ENCODE measurements around the gene GPR55.

GPR55 gene

DNA sequence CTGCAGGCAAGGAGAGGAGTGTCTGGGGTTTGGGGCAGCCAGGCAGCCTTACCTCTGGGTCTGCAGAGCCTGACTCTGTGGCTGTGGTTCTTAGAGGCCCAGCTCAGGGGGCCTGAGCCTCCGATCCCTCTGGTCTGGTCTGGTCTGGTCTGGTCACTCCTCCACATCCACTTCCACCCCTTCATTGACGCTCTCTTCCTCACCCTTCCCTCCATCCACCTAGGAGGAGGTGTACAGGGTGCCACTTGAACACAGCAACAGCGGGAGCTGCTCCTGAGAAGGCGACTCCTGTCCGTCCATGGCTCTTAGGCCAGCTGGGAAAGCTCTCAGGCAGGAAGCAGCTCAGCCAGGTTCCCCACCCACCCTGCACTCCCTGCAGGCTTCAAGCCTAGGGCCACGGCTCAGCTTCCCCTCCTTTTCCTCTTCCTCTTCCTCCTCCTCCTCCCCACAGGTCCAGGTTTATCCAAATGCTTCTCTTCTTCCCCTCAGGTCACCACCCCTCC, 16.9 kb downstream of the GPR55 start (continued):
- TF ChIP-seq MZF1 (tag by site-specific recombination; IDR thresholded peaks at IDR 0.05; ENCODE audit: borderline replicate concordance), result no peak
- no peak for TF ChIP-seq ZNF10 (tag by site-specific recombination; IDR thresholded peaks at IDR 0.05)
- no peak for TF ChIP-seq ZNF292 (tag by site-specific recombination; IDR thresholded peaks at IDR 0.05; ENCODE audit: borderline replicate concordance, low read depth)

DNA sequence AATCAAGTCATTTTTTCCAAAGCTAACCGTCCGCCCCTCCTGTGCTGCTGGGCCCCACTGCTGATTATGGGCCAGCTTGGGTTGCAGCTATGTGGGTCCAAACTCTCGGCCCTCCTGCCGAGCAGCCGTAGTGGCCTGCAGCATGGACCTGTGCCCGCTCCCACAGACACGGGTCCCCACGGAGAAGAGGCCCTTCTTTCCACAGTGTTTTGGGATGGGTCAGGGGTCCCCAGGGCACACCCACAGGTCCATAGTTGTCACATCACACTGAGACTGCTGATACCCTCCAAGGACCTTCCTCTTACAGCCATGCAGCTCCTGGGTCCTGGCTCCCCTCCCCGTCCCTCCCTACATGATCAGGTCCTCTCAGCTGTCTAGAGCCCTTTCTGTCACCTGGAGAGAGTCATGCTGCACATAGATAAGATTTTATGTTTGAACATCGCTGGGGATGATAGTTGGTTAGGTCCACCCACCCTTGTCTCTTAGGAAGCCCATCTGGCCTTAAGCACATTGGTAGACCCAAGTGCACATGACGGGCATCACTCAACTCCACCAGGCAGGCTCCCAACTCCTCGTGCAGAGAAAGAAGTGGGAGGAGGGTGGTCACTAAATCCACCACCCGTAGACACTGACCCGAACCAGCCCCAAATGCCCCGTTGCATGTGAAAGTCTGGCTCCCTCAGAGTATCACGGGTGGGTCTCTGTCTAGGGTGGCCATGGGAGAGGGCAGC, 17.5 kb downstream of the GPR55 start:
- POLR2A ChIA-PET, result no interaction called here
- H3K4me1 ChIP-seq (ENCODE audit: control insufficient read depth, insufficient read depth, low read length), result no peaks in the 10 kb centered on the region
- CTCF ChIA-PET, result interaction anchor here (0.7 to 1.5 kb wide), 3 partner anchors 9 to 385 kb away, joined by 3 read pairs; no protein-coding TSS in a partner anchor
- no peaks in the 10 kb centered on the region for H3K9me3 ChIP-seq (ENCODE audit: control insufficient read depth, insufficient read depth, low read depth, low read length)
- no peak overlapping the region for H3K4me3 ChIP-seq (ENCODE audit: low read depth, low read length)
- TF ChIP-seq ZNF214 (tag by site-specific recombination; IDR thresholded peaks at IDR 0.05; ENCODE audit: borderline replicate concordance) (no peak), ZNF701 (tag by site-specific recombination; IDR thresholded peaks at IDR 0.05) (no peak), KLF10 (tag by site-specific recombination; IDR thresholded peaks at IDR 0.05) (no peak), ZNF433 (tag by site-specific recombination; IDR thresholded peaks at IDR 0.05; ENCODE audit: low read depth) (no peak), MZF1 (tag by site-specific recombination; IDR thresholded peaks at IDR 0.05; ENCODE audit: borderline replicate concordance) (no peak), ZNF510 (tag by site-specific recombination; IDR thresholded peaks at IDR 0.05; ENCODE audit: insufficient replicate concordance) (no peak), GFI1B (tag by site-specific recombination; IDR thresholded peaks at IDR 0.05) (no peak), ZNF350 (tag by site-specific recombination; IDR thresholded peaks at IDR 0.05) (no peak), SP7 (tag by site-specific recombination; IDR thresholded peaks at IDR 0.05) (no peak), KLF8 (tag by site-specific recombination; IDR thresholded peaks at IDR 0.05) (no peak)
- TF ChIP-seq, protein P1, sequence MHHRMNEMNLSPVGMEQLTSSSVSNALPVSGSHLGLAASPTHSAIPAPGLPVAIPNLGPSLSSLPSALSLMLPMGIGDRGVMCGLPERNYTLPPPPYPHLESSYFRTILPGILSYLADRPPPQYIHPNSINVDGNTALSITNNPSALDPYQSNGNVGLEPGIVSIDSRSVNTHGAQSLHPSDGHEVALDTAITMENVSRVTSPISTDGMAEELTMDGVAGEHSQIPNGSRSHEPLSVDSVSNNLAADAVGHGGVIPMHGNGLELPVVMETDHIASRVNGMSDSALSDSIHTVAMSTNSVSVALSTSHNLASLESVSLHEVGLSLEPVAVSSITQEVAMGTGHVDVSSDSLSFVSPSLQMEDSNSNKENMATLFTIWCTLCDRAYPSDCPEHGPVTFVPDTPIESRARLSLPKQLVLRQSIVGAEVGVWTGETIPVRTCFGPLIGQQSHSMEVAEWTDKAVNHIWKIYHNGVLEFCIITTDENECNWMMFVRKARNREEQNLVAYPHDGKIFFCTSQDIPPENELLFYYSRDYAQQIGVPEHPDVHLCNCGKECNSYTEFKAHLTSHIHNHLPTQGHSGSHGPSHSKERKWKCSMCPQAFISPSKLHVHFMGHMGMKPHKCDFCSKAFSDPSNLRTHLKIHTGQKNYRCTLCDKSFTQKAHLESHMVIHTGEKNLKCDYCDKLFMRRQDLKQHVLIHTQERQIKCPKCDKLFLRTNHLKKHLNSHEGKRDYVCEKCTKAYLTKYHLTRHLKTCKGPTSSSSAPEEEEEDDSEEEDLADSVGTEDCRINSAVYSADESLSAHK (tag by site-specific recombination; IDR thresholded peaks at IDR 0.05), result no peak
- TF ChIP-seq, protein P2, sequence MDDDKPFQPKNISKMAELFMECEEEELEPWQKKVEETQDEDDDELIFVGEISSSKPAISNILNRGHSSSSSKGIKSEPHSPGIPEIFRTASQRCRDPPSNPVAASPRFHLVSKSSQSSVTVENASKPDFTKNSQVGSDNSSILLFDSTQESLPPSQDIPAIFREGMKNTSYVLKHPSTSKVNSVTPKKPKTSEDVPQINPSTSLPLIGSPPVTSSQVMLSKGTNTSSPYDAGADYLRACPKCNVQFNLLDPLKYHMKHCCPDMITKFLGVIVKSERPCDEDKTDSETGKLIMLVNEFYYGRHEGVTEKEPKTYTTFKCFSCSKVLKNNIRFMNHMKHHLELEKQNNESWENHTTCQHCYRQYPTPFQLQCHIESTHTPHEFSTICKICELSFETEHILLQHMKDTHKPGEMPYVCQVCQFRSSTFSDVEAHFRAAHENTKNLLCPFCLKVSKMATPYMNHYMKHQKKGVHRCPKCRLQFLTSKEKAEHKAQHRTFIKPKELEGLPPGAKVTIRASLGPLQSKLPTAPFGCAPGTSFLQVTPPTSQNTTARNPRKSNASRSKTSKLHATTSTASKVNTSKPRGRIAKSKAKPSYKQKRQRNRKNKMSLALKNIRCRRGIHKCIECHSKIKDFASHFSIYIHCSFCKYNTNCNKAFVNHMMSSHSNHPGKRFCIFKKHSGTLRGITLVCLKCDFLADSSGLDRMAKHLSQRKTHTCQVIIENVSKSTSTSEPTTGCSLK (tag by site-specific recombination; IDR thresholded peaks at IDR 0.05), result no peak
- TF ChIP-seq, protein P3, sequence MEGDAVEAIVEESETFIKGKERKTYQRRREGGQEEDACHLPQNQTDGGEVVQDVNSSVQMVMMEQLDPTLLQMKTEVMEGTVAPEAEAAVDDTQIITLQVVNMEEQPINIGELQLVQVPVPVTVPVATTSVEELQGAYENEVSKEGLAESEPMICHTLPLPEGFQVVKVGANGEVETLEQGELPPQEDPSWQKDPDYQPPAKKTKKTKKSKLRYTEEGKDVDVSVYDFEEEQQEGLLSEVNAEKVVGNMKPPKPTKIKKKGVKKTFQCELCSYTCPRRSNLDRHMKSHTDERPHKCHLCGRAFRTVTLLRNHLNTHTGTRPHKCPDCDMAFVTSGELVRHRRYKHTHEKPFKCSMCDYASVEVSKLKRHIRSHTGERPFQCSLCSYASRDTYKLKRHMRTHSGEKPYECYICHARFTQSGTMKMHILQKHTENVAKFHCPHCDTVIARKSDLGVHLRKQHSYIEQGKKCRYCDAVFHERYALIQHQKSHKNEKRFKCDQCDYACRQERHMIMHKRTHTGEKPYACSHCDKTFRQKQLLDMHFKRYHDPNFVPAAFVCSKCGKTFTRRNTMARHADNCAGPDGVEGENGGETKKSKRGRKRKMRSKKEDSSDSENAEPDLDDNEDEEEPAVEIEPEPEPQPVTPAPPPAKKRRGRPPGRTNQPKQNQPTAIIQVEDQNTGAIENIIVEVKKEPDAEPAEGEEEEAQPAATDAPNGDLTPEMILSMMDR (tag by site-specific recombination; IDR thresholded peaks at IDR 0.05), result no peak
- no peaks in the 10 kb centered on the region for H3K36me3 ChIP-seq (ENCODE audit: control insufficient read depth in 2 of 2, insufficient read depth in 1 of 2, low read length in 2 of 2)
- no peak overlapping the region for H3K27ac ChIP-seq (ENCODE audit: extremely low read depth, low read depth, low read length)
